Activated CD4-positive, alpha-beta memory T cell treated with anti-CD3 and anti-CD28 coated beads for 36 hours (primary cell): ENCODE measurements around the gene FAM3B. TPM values are rescaled to one million over a fixed set of nuclear protein-coding genes. Genes with fewer than 3 reads are reported as not detected.

Experiments
- CTCF ChIA-PET: fragments of 350-600 bp; sonication (Branson Sonifier 250); formaldehyde crosslinking; loops from one replicate; lab custom pipeline; 2021; ENCODE audit warnings: antibody characterized with exemption, inconsistent platforms; lab: Charles Lee
- POLR2A ChIA-PET: fragments of 350-600 bp; sonication (Branson Sonifier 250); formaldehyde crosslinking; loops from one replicate; lab custom pipeline; 2021; ENCODE audit warnings: antibody characterized with exemption; lab: Charles Lee
- DNase-seq: peaks from one replicate; pipeline ENCODE4 v3.0.0-alpha.2; 2020
- H3K27ac Mint-ChIP-seq: one replicate; pipeline ENCODE4 v1.8.0; 2021; ENCODE audit warnings: mixed read lengths
- H3K27me3 Mint-ChIP-seq: one replicate; pipeline ENCODE4 v1.8.0; 2021; ENCODE audit warnings: mixed read lengths
- H3K36me3 Mint-ChIP-seq: one replicate; pipeline ENCODE4 v1.8.0; 2021; ENCODE audit warnings: mixed read lengths
- H3K4me1 Mint-ChIP-seq: one replicate; pipeline ENCODE4 v1.8.0; 2021; ENCODE audit warnings: low read depth, mixed read lengths
- H3K4me3 Mint-ChIP-seq: one replicate; pipeline ENCODE4 v1.8.0; 2021; ENCODE audit warnings: mild to moderate bottlenecking, mixed read lengths
- H3K9me3 Mint-ChIP-seq: one replicate; pipeline ENCODE4 v1.8.0; 2021; ENCODE audit warnings: mixed read lengths
- intact Hi-C: fragments of 100-400 bp; cut with micrococcal nuclease; formaldehyde crosslinking; loops from one replicate; pipeline ENCODE4 v1.15.1; 2023
- total RNA-seq, 2 experiments: library from RNA; stranded (reverse); gene quantifications; one replicate each; pipeline ENCODE4 v1.2.3, GENCODE V29; 2021

The FAM3B gene
- total RNA-seq, 2 experiments from 2014 or later, result not detected

DNA sequence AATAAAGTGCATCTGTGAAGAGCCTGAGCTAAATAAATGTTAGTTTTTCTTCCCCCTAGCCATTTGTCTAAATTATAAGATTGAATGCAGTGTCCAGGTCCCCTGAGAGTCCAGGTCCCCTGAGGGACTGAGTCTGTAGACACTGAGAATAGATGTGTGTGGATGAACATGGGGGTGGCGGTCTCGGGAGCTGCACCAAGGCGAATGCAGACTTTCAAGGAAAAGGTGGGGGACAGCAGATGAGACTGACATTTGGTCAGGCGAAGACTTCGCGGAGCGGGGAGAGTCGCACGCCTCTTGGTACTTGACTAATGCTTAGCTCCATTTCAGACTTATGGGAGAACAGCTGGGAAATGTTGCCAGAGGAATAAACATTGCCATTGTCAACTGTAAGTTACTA is 27.5 kb downstream of the FAM3B start:
- Mint-ChIP-seq H3K4me1 (no peaks in the 10 kb centered on the region), H3K27ac (no peak overlapping the region), H3K9me3 (peaks cover 5% of the 10 kb centered on the region), H3K4me3 (no peak overlapping the region), H3K27me3 (peaks cover 13% of the 10 kb centered on the region), H3K36me3 (no peaks in the 10 kb centered on the region)
- CTCF ChIA-PET, result no interaction called here
- POLR2A ChIA-PET, result no interaction called here
- intact Hi-C loops, result no loop called here
- DNase-seq, result no peak

GRCh38 chr21:41345356-41345755 is 28.8 kb downstream of the FAM3B start:
- intact Hi-C loops, result no loop called here
- Mint-ChIP-seq H3K27me3 (peaks cover 13% of the 10 kb centered on the region), H3K36me3 (no peaks in the 10 kb centered on the region), H3K27ac (no peak overlapping the region), H3K9me3 (peaks cover 5% of the 10 kb centered on the region), H3K4me3 (no peak overlapping the region), H3K4me1 (no peaks in the 10 kb centered on the region)
- ChIA-PET POLR2A (no interaction called here), CTCF (interaction anchor here (0.6 to 0.7 kb wide), 2 partner anchors 66 to 470 kb away, joined by 3 read pairs; no protein-coding TSS in a partner anchor)
- no peak for DNase-seq

- H3K27ac Mint-ChIP-seq, result no peak overlapping the region
- H3K36me3 Mint-ChIP-seq, result no peaks in the 10 kb centered on the region
- ChIA-PET POLR2A (no interaction called here), CTCF (interaction anchor here (0.6 to 0.7 kb wide), 2 partner anchors 65 to 469 kb away, joined by 3 read pairs; no protein-coding TSS in a partner anchor)
- H3K4me3 Mint-ChIP-seq, result no peak overlapping the region
- intact Hi-C loops, result no loop called here
- H3K4me1 Mint-ChIP-seq, result no peaks in the 10 kb centered on the region
- H3K27me3 Mint-ChIP-seq, result peaks cover 13% of the 10 kb centered on the region
- H3K9me3 Mint-ChIP-seq, result peaks cover 5% of the 10 kb centered on the region
- DNase-seq, result no peak
These were observed 29.5 kb downstream of the FAM3B start for GRCh38 chr21:41345934-41346685.

GRCh38 chr21:41346758-41347157 is 30.2 kb downstream of the FAM3B start:
- peaks cover 5% of the 10 kb centered on the region for H3K9me3 Mint-ChIP-seq
- H3K27ac Mint-ChIP-seq, result no peak overlapping the region
- intact Hi-C loops, result no loop called here
- H3K4me1 Mint-ChIP-seq, result no peaks in the 10 kb centered on the region
- ChIA-PET POLR2A (no interaction called here), CTCF (no interaction called here)
- H3K36me3 Mint-ChIP-seq, result no peaks in the 10 kb centered on the region
- DNase-seq, result no peak
- H3K27me3 Mint-ChIP-seq, result peaks cover 11% of the 10 kb centered on the region
- no peak overlapping the region for H3K4me3 Mint-ChIP-seq

GRCh38 chr21:41348434-41348833 is 31.8 kb downstream of the FAM3B start:
- DNase-seq, result no peak
- H3K4me3 Mint-ChIP-seq, result no peak overlapping the region
- intact Hi-C loops, result no loop called here
- no peak overlapping the region for H3K27ac Mint-ChIP-seq
- no peaks in the 10 kb centered on the region for H3K9me3 Mint-ChIP-seq
- ChIA-PET POLR2A (no interaction called here), CTCF (no interaction called here)
- H3K4me1 Mint-ChIP-seq, result no peaks in the 10 kb centered on the region
- H3K27me3 Mint-ChIP-seq, result peaks cover 8% of the 10 kb centered on the region
- H3K36me3 Mint-ChIP-seq, result no peaks in the 10 kb centered on the region

- Mint-ChIP-seq H3K27me3 (peaks cover 7% of the 10 kb centered on the region), H3K27ac (no peak overlapping the region), H3K4me1 (no peaks in the 10 kb centered on the region), H3K9me3 (no peaks in the 10 kb centered on the region), H3K4me3 (no peak overlapping the region), H3K36me3 (no peaks in the 10 kb centered on the region)
- POLR2A ChIA-PET, result no interaction called here
- DNase-seq, result no peak
- CTCF ChIA-PET, result no interaction called here
- intact Hi-C loops, result no loop called here
These were observed 32.5 kb downstream of the FAM3B start for GRCh38 chr21:41349126-41349525.

- Mint-ChIP-seq H3K27me3 (peaks cover 5% of the 10 kb centered on the region), H3K4me1 (no peaks in the 10 kb centered on the region), H3K27ac (no peak overlapping the region), H3K36me3 (no peaks in the 10 kb centered on the region), H3K4me3 (no peak overlapping the region), H3K9me3 (no peaks in the 10 kb centered on the region)
- CTCF ChIA-PET, result interaction anchor here (0.9 kb wide), 1 partner anchor 67 kb away, joined by 3 read pairs; no protein-coding TSS in a partner anchor
- POLR2A ChIA-PET, result no interaction called here
- intact Hi-C loops, result no loop called here
- DNase-seq, result no peak
These were observed 33.2 kb downstream of the FAM3B start for GRCh38 chr21:41349619-41350390.

- no peaks in the 10 kb centered on the region for H3K36me3 Mint-ChIP-seq
- no peaks in the 10 kb centered on the region for H3K9me3 Mint-ChIP-seq
- intact Hi-C loops, result no loop called here
- POLR2A ChIA-PET, result no interaction called here
- no peak for DNase-seq
- CTCF ChIA-PET, result interaction anchor here (0.9 kb wide), 1 partner anchor 68 kb away, joined by 3 read pairs; no protein-coding TSS in a partner anchor
- no peaks in the 10 kb centered on the region for H3K4me1 Mint-ChIP-seq
- H3K27ac Mint-ChIP-seq, result no peak overlapping the region
- H3K27me3 Mint-ChIP-seq, result peaks cover 3% of the 10 kb centered on the region
- no peak overlapping the region for H3K4me3 Mint-ChIP-seq
These were observed 34.0 kb downstream of the FAM3B start for GRCh38 chr21:41350436-41351155.

DNA sequence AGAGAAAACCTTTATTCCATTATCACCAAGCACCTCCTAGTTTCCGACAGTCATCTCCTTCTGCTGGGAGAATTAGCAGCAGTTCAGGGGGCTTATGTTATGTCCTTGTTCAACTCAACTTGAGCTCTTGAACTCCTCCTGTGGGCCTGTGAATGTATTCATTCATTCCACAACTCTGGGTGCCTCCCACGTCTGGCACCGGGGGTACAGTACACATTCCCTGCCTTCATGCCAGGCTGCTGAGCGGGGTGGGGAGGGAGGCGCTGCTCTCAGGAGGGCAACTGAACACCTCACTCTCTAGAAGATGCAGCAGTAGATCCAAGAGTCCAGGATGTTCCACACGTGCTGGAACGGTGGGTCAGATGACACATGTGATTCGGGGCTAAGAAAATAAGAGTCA is 40.9 kb downstream of the FAM3B start:
- no peaks in the 10 kb centered on the region for H3K9me3 Mint-ChIP-seq
- ChIA-PET CTCF (interaction anchor here (1.2 to 2.8 kb wide), 2 partner anchors 12 to 75 kb away, joined by 3 to 17 read pairs; no protein-coding TSS in a partner anchor), POLR2A (no interaction called here)
- DNase-seq, result no peak
- intact Hi-C loops, result no loop called here
- H3K27me3 Mint-ChIP-seq, result no peaks in the 10 kb centered on the region
- no peak overlapping the region for H3K27ac Mint-ChIP-seq
- H3K4me3 Mint-ChIP-seq, result no peak overlapping the region
- peaks cover 13% of the 10 kb centered on the region for H3K4me1 Mint-ChIP-seq
- H3K36me3 Mint-ChIP-seq, result no peaks in the 10 kb centered on the region

DNA sequence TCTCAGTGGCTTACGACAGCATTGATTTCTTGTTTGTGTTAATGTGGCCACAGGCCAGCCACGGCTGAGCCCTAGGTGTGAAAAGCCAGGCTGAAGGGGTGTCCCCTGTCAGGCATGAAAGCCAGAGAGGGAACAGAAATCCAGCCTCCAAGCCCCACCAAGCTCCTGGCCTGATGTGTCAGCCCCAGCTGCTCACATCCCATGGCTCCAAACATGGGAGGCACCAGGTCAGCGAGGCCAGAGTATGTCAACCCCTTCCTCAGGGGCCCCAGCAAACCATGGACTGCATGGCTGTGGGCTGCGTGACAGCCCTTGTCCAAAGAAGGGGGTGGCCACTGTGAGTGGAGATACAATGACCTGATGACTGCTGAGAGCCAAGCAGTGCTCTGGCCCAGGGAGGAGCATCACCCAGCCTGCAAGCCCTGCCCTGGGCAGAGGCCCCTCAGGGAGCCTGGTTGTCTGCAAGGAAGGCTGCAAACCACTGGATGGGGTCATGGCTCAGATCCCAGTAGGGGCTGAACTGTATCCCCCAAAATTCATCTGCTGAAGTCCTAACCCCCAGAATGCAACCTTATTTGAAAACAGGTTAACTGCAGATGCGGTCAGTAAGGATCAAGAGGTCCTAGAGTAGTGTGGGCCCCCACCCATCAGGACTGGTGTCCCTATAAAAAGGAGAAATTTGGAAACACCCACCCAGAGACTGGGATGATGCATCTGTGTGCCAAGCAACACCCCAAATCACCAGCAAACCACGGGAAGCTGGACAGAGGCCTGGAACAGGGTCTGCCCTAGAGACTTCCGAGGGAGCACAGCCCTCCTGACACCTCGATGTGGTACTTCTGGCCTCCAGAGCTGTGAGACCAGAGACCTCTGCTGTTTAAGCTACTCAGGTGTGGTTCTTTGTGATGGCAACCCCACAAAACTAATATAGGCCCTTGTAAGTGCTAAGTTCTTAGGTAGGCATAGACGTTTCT is 41.9 kb downstream of the FAM3B start:
- no peaks in the 10 kb centered on the region for H3K27me3 Mint-ChIP-seq
- intact Hi-C loops, result no loop called here
- DNase-seq, result no peak
- H3K36me3 Mint-ChIP-seq, result peaks cover 3% of the 10 kb centered on the region
- peaks cover 21% of the 10 kb centered on the region for H3K4me1 Mint-ChIP-seq
- ChIA-PET POLR2A (no interaction called here), CTCF (interaction anchor here (1.0 to 2.8 kb wide), 2 partner anchors 75 to 76 kb away, joined by 3 to 17 read pairs; no protein-coding TSS in a partner anchor)
- peaks cover 2% of the 10 kb centered on the region for H3K9me3 Mint-ChIP-seq
- no peak overlapping the region for H3K4me3 Mint-ChIP-seq
- H3K27ac Mint-ChIP-seq, result no peak overlapping the region

DNA sequence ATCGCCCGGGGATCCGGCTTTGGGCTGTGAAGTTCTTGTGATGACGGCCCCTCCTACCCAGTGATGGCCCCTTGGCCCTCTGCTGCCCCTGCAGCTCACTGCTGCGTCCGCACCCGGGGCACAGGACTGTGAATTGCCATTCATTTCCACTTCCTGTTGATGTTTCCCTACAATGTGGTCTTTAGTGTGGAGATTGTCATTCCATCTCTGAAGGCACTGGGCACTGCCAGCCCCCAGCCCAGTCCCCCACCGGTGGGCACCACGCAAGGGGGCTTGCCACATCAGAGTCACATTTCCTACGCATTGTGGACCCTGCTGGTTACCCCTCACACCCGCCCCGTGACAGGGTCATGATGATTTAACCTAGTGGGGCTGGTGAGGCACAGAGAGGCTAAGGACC is 42.7 kb downstream of the FAM3B start:
- POLR2A ChIA-PET, result no interaction called here
- Mint-ChIP-seq H3K4me1 (peaks cover 29% of the 10 kb centered on the region), H3K9me3 (peaks cover 2% of the 10 kb centered on the region), H3K36me3 (peaks cover 3% of the 10 kb centered on the region), H3K27me3 (no peaks in the 10 kb centered on the region), H3K4me3 (no peak overlapping the region), H3K27ac (no peak overlapping the region)
- no peak for DNase-seq
- intact Hi-C loops, result no loop called here
- CTCF ChIA-PET, result interaction anchor here (1.0 kb wide), 1 partner anchor 77 kb away, joined by 3 read pairs; no protein-coding TSS in a partner anchor
